NCI-H2196 (cell line): ENCODE results near the gene PANX3.

ENCODE experiments used
- DNase-seq: peaks from one replicate; lab custom pipeline; 2025; ENCODE audit not compliant: unreplicated experiment; lab: John Stamatoyannopoulos, UW

The PANX3 gene

GRCh38 chr11:124612567-124613246 is 1.5 kb downstream of the PANX3 start:
- DNase-seq: no peak

DNA sequence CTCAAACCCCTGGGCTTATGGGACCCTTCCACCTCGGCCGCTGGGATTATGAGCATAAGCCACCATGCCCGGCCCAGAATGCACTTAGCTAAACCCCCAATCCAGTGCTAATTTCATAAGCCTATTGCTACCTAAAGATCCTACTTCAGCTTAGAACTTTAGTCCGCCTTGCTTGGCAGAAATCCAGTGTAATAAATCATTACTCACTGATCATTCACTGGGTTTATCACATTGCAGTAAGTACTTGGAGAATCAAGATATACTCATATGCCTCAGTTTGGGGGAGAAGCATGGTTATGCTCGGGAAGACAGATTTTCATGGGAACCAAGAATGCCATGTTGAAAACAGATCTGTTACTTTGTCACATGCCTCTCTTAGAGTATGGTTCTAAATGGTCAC is 7.6 kb downstream of the PANX3 start:
- no peak for DNase-seq

GRCh38 chr11:124622531-124623451 is 11.6 kb downstream of the PANX3 start, which contains the start of gene TBRG1:
TBRG1 (plus strand) TSS chr11:124622864; CDS start chr11:124623084, 220 bp downstream.
- peak; percentile 77 for DNase-seq

- DNase-seq: no peak
These were observed 12.8 kb downstream of the PANX3 start for GRCh38 chr11:124623861-124624525.

- no peak for DNase-seq
These were observed 14.4 kb downstream of the PANX3 start for GRCh38 chr11:124625504-124626168.

DNA sequence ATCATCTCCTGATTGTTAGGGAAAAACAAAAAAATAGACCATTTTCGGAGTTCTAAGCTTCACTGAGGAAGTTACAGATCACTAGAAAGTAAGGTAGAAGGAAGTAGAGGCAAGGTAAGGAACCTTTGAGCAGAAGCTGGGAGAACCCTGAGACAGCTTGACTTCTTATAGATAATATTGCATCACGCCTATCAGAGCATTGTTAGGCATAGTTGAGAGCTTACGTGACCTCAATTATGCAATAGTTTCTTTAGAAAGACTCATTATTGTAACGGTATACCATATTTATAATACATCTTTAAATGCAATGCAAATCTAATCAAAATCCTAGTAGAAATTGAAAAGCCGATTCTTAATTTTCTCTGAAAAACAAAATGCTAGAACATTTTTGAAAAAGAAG is 16.3 kb downstream of the PANX3 start:
- no peak for DNase-seq

DNA sequence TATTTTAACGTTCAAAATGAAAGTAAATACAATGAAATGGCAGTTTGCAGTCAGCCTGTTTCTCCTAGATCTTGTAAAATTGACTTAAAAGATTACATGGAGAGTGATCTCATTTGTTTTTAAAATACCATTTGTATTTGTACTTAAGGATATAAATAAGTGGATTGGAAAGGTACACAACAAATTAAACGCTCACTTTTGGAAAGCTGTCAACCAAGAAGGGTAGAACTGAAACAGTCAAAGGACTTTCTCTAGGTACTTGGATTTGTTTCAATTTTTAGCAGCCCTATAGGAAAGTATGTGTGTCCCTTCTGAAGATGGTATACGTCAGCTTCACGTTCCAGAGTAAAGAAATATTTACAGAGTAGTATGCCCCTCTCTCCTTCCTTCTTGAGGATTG is 18.7 kb downstream of the PANX3 start:
- no peak for DNase-seq

DNA sequence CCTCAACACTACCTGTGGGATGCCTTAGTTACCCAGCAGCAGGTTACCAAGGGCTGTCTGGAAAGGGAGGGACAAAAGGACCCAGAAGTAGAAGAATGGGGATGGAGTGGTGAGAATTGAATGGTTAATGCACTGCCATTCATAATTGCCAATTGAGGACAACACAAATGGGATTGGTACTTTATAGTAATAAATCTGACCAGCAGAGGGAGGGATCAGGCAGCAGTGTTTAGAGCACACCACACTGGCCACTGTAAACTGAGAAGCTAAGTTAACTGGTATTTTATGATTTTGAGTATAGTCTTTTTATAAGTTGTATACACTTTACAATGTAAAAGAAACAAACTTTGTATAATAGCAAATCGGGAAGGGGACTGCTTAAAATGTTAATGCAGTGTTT is 22.1 kb downstream of the PANX3 start:
- no peak for DNase-seq

DNA sequence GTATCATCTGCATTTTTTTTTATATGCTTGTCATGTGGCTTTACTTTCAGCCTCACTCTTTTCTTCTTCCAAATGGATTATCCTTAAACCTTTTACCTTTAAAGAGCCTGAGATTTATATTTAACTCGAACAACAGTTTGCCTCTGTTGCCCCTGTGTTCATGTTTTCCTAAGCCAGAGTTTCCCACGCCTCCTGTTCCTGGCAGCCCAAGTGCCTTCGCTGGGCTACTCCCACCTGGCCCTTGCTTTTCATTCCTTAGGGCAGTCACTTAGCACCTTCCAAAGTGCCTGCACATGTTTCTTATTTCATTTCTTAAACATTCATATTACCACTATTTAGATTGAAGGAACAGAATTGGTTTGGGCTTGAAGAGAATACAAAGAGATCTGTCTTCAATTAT is 24.7 kb downstream of the PANX3 start:
- DNase-seq: no peak

DNA sequence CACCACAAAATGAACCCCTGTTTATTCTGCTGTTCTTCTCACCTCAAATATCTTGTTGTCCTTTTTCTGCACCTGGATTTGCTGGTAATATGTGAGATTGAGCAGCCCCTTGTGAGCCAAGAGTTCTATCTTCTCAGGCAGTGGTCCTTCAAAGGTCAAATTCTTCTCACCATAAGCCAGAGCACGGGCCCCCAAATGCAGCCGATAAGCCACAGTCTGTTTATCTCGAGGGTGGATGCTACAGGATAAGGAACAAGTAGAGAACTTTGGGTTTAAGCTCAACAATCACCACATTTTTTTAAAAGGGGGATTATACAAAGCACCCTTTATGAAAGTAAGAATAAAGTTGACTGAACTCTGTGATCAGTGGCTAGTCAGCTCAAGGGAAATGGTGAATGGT is 27.3 kb downstream of the PANX3 start:
- no peak for DNase-seq

DNA sequence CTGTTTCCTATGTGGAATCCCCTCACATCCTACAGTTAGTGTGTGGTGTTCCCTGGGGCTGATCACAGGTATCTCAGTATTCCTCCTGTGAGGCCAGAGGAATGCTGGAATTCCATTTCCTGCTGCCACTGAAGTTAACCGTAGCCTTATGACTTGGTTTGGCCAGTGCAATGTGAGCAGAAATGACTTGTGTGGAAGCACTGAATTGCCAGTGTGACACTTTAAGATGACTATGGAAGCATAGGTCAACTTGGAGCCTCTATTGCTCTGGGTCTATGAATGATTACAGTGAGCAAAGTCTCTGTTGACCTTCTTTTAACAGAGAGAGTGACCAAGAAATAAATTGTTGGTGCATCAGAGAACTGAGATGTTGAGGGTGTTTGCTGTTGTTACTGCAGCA is 28.0 kb downstream of the PANX3 start:
- DNase-seq: no peak

- DNase-seq: no peak
These were observed 29.4 kb downstream of the PANX3 start for GRCh38 chr11:124640666-124641065.

DNA sequence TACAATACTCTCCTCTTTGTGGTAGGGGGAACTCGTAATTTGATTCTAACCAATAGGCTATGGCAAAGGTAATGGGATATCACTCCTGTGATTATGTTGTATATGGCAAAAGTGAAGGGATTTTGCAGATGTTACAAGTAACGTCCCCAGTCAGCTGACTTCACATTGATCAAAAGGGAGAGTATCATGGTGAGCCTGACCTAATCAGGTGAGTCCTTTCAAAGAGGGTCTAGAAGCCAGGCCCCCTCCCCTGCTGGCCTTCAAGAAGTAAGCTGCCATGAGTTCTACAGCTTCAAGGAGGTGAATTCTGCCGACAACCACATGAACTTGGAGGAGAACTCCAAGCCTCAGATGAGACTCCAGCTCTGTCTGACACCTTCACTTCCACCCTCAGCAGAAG is 31.4 kb downstream of the PANX3 start:
- no peak for DNase-seq

DNA sequence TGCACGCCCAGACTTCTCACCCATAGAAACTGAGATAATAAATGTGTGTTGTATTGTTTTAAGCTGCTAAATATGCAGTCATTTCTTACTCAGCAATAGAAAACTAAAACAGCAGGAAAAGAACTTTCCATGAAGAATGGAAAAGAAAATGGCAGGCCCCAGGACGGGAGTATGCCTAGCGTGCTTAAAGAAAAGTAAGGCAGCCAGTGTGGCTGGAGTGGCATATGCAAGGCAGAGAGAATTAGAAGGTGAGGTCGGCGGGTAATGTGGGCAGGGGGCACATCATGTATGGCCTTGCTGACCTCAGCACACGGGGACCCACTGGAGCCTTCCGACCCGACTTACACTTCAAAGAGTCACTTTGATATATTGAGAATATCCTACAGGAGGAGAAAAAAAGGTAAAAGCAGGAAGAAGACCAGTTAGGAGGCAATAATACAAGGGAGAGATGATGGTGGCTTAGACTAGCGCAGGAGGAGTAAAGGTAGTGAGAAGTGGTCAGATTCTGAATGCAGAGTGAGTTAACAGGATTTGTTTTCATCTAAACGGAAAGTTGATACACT is 31.9 kb downstream of the PANX3 start:
- no peak for DNase-seq

- DNase-seq: no peak
These were observed 32.6 kb downstream of the PANX3 start for GRCh38 chr11:124643605-124644425.

DNA sequence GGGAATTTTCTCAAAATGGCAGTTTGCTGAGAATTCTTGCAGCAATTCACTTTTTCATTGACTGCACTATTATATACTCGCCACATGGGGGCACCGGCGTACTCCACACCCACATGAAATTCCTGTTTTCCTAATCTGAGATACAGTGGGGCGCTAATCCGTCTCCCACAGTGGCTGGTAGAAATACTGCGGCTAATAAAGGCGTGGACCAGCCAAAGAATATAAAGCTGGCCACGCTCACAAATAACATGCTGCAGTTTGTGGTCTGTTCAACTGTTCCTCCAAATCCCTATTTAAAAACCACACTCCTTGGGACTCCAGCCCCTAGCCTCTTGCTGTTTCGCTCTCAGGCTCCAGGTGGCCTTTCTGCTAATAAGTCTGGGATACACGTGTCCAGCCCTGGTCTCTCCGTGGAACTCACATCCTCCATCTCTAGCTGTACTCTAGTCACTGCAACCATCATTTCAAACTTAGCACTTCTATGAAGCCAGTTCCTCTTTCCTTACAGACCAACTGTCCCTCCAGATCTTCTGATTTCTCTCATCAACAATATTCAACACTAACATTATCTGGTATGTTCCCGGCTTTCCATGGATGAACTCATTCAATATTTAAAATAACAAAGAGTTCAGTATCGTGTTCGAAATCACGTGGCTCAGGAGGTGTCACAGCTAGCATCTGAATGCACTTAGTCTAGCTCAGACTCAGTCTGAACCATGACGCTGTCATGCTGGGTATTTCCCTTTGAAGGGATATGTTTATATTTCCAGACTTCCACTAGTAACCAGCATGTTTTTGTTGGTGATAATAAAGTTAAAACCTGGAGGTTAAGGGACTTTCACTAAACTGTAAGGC is 33.4 kb downstream of the PANX3 start:
- peak; percentile 65 for DNase-seq

GRCh38 chr11:124646148-124646547 is 34.9 kb downstream of the PANX3 start:
- no peak for DNase-seq

DNA sequence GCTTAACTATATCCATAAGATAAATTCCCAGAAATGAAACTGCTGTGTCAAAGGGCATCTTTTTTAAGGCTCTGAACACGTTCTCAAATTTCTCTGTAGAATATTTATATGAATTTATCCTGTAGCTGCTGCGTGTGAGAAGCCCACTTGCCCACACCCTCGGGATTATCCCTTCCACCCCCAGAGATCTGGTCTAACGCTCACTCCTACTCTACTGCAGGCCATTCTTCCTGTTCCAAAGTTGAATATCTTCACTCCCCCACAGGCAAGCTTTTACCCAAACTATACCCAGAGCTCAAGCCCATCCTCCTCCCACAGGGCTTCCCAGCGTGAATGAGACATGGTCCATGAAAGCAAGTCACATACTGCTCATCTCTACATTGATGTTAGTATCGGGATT is 37.4 kb downstream of the PANX3 start:
- DNase-seq: no peak
